Measurements from ENCODE around the gene DGKQ.
"Not testable (repeated sequence)": the region's sequence is repeated elsewhere in the genome, so short reads cannot be mapped to it uniquely, and the experiment has no call there.

The DGKQ gene

DNA sequence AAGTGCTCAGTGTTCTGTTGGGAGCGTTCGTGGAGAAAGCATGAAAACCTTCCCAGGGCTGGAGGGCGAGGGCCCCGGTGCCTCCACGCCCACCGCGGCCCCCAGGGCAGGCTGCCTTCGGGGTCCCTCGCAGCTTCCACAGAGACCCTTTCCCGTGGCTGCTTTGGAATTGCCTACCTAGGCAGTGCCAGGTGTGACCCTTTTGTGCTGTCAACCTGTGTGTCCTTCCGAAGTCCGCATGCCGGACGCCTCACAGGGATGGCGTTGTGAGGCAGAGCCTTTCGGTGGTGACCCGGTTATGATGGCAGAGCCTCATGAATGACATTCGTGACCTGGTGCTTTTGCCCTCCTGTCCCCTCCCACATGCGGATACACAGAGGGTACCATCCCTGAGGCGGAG, 23.7 kb downstream of the DGKQ start:
- no peak for DNase-seq

DNA sequence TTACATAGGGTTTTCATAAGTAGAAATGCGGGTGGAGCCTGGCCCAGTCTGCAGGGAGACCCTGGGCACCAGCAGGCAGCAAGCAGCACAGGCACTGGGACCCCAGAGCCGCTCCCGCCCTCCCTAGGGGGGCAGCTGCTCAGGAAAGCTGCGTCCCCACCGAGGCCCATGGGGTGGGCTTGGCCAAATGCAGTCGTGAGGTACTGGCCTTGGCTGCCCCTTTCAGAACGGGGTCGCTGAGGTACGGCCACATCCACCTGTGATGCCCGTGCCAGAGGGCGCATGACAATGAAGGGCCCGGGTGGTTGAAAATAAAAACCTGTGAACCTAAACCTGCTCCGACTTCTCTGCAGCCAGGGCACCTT, 24.5 kb downstream of the DGKQ start:
- DNase-seq: no peak

DNA sequence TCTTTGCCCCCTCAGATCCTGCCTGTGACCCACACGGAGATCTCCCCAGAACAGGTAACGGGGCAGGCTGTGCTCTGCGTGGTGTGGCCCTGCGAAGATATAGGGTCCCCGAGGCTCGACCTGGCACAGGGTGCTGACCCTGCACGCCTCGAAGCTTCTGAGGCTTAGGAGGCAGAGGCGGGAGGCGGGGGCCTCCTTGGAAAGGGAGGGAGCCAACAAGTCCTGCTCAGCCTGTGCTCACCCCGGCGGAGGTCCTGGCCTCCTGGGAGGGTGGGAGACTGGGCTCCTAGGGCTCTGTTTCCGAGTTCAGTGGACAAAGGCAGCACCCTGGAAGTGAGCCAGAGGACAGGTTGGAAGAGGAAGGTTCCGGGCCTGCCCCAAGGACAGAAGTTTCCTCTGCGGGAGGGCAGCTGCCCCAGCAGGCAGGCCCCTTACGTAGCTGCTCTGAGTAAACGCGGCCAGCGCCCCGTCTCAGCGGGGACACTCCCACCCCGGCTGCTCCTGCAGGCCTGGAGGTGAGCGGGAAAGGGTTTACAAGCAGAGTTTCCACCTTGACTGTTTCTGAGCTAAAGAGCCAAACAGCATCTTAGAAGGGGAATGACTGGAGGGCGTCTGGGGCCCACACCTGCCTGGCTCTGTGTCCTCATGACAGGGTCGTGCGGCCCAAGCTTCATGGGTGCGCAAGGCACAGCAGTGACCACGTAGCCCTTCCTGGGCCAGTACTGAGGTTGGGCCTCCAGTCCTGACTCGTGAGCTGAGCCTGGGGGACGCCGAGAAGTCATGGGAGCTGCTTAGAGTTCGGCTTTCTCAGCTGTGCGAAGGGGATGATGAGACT, 25.1 kb downstream of the DGKQ start:
- DNase-seq: no peak

DNA sequence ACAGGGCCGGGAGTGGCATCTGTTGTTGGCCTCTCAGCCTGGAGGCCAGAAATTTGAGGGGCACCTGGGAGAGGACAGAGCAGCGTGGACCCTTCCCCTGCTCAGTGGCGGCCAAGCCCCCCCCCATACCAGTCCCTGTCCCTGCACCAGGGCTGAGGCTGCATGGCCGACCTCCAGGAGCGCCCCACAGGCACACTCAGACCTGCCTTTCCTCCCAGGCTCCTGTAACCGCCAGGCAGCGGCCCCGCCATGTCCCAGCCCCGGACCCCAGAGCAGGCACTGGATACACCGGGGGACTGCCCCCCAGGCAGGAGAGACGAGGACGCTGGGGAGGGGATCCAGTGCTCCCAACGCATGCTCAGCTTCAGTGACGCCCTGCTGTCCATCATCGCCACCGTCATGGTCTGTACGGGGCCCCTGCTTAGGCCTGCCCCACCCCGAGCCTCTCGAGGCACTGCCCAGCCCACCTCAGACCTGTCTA, 25.8 kb downstream of the DGKQ start:
- no peak for DNase-seq

DNA sequence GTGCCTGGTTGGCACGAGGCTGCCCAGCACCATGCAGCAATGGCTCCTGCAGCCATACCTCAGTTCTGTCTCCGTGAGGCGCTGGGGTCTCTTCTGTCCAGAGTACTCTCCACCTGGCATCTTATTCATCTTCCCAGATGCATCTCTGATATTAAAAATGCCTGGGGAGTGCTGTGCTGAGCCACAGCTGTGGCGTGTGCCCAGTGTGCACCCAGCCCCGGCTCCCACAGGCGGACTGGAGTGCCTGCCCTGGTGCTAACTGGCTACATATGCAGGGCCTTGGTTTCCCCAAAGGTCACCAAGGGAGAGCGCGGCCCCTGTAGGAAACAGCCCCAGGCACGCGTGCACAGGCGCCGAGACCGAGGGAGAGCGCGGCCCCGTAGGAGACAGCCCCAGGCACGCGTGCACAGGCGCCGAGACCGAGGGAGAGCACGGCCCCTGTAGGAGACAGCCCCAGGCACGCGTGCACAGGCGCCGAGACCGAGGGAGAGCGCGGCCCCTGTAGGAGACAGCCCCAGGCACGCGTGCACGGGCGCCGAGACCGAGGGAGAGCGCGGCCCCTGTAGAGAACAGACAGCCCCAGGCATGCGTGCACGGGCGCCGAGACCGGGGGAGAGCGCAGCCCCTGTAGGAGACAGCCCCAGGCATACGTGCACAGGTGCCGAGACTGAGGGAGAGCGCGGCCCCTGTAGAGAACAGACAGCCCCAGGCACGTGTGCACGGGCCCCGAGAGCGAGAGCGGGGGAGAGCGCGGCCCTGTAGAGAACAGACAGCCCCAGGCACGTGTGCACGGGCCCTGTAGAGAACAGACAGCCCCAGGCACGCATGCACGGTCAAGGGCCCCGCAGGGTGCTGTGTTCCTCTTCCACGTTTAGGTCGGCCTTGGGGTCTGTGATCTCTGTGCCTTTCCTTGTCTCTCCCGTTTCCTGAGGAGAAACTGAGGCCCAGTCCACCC, 26.6 kb downstream of the DGKQ start:
- DNase-seq: no peak

DNA sequence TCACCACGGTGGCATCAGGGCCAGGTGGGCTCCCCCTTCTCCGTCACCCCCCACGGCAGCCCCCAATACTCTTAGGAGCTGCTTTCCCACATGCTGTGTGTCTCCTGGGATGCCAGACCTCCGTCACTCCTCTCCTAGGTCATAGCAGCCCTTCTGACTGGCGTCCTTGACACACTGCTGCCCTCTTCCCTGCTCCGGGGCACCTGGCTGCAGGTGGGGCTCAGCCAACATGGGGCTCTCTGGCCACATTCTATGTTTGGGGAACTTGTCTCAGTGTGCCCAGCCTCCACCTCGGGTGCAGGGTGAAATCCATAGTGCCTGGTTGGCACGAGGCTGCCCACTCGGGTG, 27.3 kb downstream of the DGKQ start:
- no peak for DNase-seq

DNA sequence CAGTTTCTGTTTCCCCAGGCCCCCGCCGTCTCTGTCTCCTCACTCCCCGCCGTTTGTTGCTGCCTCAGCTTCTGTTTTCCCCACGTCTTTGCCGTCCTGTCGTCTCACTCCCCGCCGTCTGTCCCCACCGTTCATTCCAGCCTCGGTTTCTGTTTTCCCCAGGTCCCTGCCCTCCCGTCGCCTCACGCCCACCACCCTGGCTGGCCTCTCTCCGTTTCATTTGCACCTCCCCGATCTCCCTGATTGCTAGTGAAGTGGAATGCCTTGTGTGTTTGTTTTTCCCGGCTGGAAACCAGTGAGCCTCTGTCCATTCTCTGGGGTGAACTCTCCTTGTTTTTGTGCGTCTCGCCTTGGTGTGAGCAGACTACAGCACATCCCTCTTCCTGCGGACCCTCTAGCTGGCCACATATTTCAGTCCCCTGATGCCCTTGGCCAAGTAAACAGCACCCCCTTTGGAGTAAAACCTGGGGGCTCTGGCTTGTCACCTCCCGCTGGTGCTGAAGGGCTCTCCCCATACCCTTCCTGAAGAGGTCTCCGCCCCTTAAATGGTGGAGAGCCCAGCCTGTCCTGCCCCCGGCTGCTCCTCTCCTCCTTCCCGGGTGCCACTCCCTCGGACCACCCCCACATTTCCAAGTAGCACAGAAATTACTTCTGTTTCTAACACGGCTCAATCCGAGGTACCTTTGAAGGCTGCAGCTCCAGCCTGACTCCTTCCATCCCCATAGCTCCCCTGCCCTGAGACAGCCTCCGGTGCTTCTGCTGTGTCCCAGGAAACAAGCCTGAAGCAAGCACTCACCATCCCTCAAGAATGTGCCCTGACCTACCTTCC, 27.9 kb downstream of the DGKQ start:
- DNase-seq: no peak

DNA sequence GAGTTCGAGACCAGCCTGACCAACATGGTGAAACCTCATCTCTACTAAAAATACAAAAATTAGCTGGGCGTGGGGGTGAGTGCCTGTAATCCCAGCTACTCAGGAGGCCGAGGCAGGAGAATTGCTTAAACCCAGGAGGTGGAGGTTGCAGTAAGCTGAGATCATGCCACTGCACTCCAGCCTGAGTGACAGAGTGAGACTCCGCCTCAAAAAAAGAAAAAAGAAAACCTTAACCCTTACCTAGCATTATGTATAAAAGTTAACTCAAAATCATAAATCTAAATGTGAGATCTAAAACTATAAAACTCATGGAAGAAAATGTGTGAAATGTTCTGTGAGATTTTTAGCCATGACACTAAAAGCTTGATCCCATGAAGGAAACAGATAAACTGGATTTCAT, 33.9 kb downstream of the DGKQ start:
- not testable (repeated sequence) for DNase-seq

DNA sequence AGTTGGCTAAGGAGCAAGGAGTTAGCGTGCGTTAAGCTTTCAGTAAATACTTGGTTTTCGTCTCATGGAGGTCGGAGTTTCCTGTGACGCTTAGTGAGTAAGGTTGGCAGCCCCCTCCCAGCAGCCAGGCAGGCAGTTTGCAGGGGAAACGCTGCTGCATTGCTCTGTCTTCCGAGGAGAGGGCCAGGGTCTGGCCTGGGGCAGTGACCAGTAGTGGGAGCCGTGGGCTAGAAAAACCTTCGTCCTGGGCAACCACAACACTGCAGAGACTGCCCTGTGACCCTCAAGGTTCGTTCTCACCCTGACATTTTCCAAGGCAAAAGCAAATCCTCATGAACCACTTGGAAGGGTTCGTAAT, 40.7 kb downstream of the DGKQ start:
- DNase-seq: no peak

DNA sequence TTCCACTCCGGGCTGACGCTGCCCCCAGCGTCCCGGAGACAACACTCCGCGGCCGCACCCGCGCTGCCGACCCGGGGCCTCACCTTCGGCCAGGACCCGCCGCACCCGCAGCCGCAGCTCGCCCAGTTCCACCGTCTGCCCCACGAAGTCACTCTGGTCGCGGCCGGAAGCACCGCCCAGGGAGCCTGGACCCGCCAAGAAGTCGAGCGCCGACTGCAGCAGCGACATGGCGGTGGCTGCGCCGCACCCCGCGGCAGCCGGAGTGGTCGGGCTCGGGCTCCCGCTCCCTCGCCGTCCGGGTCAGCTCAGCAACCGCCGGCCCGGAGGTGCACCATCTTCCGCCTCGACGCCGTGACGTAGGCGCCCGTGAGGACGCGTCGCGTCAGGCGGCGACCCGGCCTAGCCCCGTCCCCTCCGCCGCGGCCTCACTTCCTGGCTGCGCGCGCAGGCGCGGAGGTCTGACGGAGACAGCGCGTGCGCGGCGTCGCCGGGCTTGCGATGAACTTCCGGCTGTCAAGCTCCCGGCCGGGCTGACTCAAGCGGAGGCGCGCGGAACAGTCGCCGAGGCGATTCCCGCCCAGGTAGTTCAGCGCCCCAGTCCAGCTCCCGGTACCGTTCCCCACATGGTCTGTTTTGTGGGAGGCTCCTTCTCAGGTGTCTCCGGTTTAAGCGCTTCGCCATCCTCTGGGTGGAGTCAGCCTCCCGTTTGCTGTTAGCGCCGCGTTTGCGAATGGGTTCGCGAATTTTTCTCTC, 41.2 kb downstream of the DGKQ start, which contains the start of the genes GAK and TMEM175:
GAK (minus strand) TSS at position 357 of the 753 bp plus-strand sequence; CDS start at position 228, 129 bp downstream.
TMEM175 (plus strand) TSS at position 501 of the 753 bp plus-strand sequence. CDS start 15,280 bp downstream, outside the sequence.
- DNase-seq: peak; percentile 94

DNA sequence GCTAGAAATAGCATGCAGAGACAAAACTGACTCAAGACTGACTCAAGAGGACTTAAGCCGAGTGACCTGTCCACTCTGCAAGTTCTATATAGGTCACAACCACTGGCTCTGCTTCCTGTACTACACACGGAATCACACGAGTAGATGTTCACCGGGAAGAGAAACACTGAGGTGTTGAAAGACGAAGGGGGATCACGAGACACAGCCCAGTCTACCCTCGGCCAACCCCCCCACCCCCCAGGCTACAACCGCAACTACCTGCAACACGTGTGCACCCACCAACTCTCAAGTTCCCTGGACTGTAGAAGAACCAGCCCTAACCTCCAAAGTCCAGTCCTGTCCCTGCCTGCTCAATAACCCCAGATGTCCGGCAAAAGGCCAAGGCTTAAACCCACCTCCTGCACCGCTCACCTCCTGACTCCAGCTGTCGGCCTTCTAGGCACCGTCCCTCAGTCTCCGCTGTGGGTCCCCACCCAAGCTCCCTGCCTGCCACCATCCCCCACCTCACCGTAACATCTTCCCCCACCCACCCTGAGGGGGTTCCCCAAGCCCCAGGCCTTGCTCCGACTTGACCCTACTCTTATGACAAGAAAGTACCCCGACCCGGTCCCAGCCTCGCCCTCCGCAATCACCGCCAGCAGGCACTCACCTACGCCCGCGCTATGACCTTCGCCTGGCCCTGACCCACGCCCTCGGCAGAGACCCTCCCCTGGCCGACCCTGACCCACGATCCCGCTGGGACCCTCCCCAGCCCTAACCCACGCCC, 42.0 kb downstream of the DGKQ start:
- no peak for DNase-seq

DNA sequence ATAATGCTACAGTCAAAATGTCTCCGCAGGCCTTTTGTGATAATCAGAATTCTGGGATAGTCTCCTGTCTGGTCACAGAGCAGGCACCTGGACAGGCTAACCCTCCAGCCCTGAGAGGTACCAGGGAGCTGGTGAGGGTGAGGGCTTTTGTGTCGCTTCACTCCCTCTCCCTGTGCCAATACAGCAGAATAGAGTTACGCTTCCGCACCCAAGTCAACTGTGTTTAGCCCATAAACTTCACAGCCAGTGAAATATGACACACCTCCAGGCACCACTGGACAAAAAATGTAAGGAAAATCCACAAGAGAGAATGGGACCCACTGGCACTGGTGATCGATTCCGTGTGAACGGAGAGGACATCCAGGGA, 42.6 kb downstream of the DGKQ start:
- no peak for DNase-seq

DNA sequence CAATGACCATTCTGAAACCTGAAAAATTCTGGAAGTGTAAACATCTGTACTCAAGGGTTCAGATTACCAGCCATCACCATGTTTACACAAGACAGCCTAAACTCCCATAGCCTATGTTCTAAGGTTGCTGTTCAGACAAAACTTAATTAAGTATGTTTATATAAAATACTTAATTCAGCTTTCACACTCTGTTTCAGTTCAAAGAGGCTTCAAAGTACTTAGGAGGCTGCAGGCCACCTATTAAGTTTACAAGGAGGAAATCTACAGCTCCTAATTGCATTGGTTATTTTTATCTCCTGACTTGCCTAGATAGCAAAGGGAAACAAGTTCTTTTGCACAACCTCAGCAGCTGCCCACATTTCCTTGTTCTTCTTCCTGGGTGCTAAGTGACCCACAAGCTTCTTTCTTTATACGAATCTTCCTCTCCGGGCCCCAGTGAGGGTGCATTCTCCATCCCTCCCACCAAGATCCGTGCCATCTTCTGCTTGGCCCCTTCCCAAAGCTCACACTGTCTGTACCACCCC, 43.3 kb downstream of the DGKQ start:
- no peak for DNase-seq

DNA sequence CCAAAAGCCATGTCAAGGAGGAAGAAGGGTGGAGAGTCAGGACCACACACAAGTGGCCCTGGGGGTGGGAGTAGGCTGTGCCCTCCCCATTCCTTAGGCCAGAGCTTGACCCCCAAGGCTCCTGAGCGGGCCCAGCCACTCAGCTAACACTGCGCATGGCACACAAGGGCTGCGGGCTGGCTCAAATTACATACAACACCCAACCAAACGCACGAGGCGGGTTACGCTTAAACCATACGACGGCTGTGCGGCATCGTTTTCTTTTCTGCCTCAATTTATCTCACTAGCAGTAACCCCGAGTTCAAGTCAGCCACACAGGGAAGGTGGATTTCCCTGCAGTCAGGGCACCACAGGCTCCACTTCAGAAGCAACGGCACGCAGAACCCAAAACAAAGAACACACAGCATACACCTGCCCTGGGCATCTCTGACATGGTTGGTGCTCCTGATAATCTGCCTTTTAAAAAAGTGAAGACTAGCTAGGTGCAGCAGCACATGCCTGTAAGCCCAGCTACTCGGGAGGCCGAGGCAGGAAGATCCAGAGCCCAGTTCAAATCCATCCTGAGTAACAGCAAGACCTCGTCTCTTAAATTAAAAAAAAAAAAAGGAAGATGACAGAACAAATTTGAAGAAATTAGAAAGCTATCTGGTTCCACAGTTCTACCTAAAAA, 44.1 kb downstream of the DGKQ start:
- DNase-seq: no peak

DNA sequence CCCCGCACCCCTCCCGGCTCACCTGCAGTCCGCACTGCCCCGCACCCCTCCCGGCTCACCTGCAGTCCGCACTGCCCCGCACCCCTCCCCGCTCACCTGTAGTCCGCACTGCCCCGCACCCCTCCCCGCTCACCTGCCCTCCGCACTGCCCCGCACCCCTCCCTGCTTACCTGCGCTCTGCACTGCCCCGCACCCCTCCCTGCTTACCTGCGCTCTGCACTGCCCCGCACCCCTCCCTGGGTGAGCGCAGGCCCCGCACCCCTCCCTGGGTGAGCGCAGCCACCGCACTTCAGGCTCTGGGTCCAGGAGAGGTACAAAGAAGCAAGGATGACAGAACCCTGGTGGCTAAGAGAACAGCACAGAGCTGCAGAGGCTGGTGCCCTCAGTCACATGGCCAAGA, 45.8 kb downstream of the DGKQ start:
- DNase-seq: not testable (repeated sequence)

DNA sequence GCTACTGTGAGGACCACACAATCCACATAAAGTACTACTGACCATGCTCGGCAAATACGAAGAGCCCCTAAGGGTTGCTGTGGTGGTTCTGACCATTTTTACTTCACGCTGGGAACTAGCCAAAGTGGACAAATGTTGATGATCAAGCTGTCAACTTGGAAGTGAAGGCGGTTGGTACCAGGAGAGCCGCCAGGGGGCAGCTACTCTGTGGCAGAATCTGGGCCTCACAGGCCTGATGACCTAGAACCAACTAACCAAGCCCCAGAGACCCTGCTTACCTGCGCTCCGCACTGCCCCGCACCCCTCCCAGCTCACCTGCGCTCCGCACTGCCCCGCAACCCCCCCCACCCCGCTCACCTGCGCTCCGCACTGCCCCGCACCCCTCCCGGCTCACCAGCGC, 46.8 kb downstream of the DGKQ start:
- no peak for DNase-seq

DNA sequence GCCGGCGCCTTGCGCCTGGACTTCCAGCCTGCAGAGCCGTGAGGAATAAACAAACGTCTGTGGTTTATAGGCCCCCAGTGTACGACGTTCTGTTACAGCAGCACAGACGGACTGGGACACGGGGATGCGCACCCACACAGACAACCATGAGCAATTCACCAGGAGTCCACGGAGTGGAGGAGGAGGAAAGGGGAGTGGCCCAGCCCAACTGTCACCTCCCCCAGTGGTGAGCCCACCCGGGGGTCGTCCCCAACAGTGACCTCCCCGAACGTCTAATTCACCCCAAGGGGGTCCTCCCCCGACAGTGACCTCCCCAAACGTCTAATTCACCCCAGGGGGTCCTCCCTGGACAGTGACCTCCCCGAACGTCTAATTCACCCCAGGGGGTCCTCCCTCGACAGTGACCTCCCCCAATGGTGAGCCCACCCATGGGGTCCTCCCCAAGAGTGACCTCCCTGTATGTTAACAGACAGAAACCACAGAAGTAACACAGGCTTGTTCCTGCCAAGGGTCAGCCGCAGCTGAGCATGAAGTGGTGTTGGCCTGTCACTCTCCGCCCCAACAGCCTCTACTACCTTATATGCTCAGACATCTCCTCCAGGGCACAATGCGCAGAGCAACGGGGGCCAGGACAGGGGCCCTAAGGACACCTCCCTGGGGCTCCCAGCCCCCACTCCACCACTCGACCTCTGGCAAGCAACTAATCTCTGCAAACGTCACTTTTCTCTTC, 47.4 kb downstream of the DGKQ start:
- DNase-seq: no peak

DNA sequence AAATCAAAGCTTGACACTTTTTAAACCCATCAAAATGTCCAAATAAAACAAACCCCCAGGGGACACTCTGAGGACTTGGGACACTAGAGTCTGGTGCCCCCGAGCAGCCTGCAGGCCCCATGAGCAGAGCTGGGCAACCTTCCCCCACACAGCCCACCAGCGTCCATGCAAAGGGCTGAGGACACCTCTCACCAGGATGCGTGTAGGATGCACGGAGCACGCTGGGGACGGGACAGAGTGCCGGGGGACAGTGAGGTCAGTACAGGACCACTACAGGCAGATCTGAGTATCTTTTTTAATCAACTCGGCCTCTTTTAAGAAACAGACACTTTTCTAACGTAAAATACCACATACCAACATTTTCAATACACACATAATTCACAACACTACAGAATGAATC, 48.2 kb downstream of the DGKQ start:
- DNase-seq: no peak
